Liver (tissue), 9 donors: ENCODE results near the gene ENOX2. TPM values are rescaled to one million over a fixed set of nuclear protein-coding genes. Genes with fewer than 3 reads are reported as not detected.
A peak's percentile ranks its signal among the peaks of the same experiment; 100 is the strongest.

Experiments
- DNase-seq: peaks from one replicate; pipeline ENCODE4 v3.0.0-alpha.2; 2017; ENCODE audit warnings: low spot score
- H3K27ac ChIP-seq, 2 donors: one replicate each; pipeline ENCODE4 v1.7.0; 2013; ENCODE audit warnings: inconsistent platforms in 2 of 2, low read length in 2 of 2, control low read depth in 1 of 2, low read depth in 1 of 2, mild to moderate bottlenecking in 1 of 2
- H3K27me3 ChIP-seq, 4 donors: one replicate each; pipeline versions ENCODE4 v1.6.1 to v1.7.0; 2013; ENCODE audit warnings: low read length in 3 of 4, inconsistent platforms in 1 of 4, mild to moderate bottlenecking in 1 of 4, moderate library complexity in 1 of 4; ENCODE audit not compliant: control insufficient read depth in 4 of 4, insufficient read depth in 4 of 4
- H3K36me3 ChIP-seq, 4 donors: one replicate each; pipeline versions ENCODE4 v1.6.1 to v1.7.0; 2013; ENCODE audit warnings: low read length in 3 of 4, mild to moderate bottlenecking in 3 of 4, low read depth in 1 of 4, moderate library complexity in 1 of 4; ENCODE audit not compliant: control insufficient read depth in 4 of 4, insufficient read depth in 3 of 4
- H3K4me1 ChIP-seq, 4 donors: one replicate each; pipeline versions ENCODE4 v1.6.1 to v1.7.0; 2013; ENCODE audit warnings: low read length in 3 of 4, mild to moderate bottlenecking in 3 of 4, moderate library complexity in 1 of 4; ENCODE audit not compliant: control insufficient read depth in 4 of 4, insufficient read depth in 4 of 4
- H3K4me3 ChIP-seq, 3 donors: one replicate each; pipeline versions ENCODE4 v1.6.1 to v1.7.0; 2013; ENCODE audit warnings: low read length in 3 of 3, control low read depth in 1 of 3, low read depth in 1 of 3, mild to moderate bottlenecking in 1 of 3
- H3K9ac ChIP-seq, 2 donors: one replicate each; pipeline ENCODE4 v1.7.0; 2013; ENCODE audit warnings: low read length in 2 of 2, mild to moderate bottlenecking in 2 of 2, moderate library complexity in 2 of 2, control low read depth in 1 of 2, low read depth in 1 of 2
- H3K9me3 ChIP-seq, 4 donors: one replicate each; pipeline versions ENCODE4 v1.6.1 to v1.7.0; 2013; ENCODE audit warnings: low read length in 3 of 4; ENCODE audit not compliant: control insufficient read depth in 4 of 4
- CTCF ChIP-seq: fragments of 150-350 bp; IDR thresholded peaks from 2 replicates; pipeline ENCODE4 v1.5.1; 2017; ENCODE audit warnings: improper control_type of control experiment, low read depth, low read length; ENCODE audit not compliant: missing input control
- FOXA1 ChIP-seq: IDR thresholded peaks from 2 replicates; pipeline ENCODE4 v1.6.1; 2016; ENCODE audit warnings: antibody characterized with exemption
- FOXA2 ChIP-seq: IDR thresholded peaks from 2 replicates; pipeline ENCODE4 v1.6.1; 2016; ENCODE audit warnings: antibody characterized with exemption
- GABPA ChIP-seq, 2 donors: IDR thresholded peaks in 1 of 2; conservative IDR thresholded peaks in 1 of 2; 2 replicates each; pipeline ENCODE4 v1.6.1; 2016; ENCODE audit warnings: antibody characterized with exemption in 2 of 2, mild to moderate bottlenecking in 1 of 2, moderate library complexity in 1 of 2
- HNF4A ChIP-seq, 2 donors: conservative IDR thresholded peaks; 2 replicates each; pipeline ENCODE4 v1.6.1; 2016; ENCODE audit warnings: antibody characterized with exemption in 2 of 2, mild to moderate bottlenecking in 2 of 2
- JUND ChIP-seq, 2 donors: IDR thresholded peaks; 2 replicates each; pipeline ENCODE4 v1.6.1; 2016; ENCODE audit warnings: antibody characterized with exemption in 2 of 2
- MAX ChIP-seq: IDR thresholded peaks from 2 replicates; pipeline ENCODE4 v1.6.1; 2016; ENCODE audit warnings: antibody characterized with exemption
- RAD21 ChIP-seq, 2 donors: IDR thresholded peaks; 2 replicates each; pipeline ENCODE4 v1.6.1; 2016; ENCODE audit warnings: antibody characterized with exemption in 2 of 2, mild to moderate bottlenecking in 2 of 2
- REST ChIP-seq: IDR thresholded peaks from 2 replicates; pipeline ENCODE4 v1.6.1; 2016; ENCODE audit warnings: antibody characterized with exemption, mild to moderate bottlenecking
- RXRA ChIP-seq, 2 donors: IDR thresholded peaks; 2 replicates each; pipeline ENCODE4 v1.6.1; 2017 to 2018; ENCODE audit warnings: antibody characterized with exemption in 2 of 2, mild to moderate bottlenecking in 1 of 2
- SP1 ChIP-seq: IDR thresholded peaks from 2 replicates; pipeline ENCODE4 v1.6.1; 2018; ENCODE audit warnings: antibody characterized with exemption, mild to moderate bottlenecking
- TAF1 ChIP-seq: conservative IDR thresholded peaks from 2 replicates; pipeline ENCODE4 v1.6.1; 2016; ENCODE audit warnings: antibody characterized with exemption, mild to moderate bottlenecking
- YY1 ChIP-seq: IDR thresholded peaks from 2 replicates; pipeline ENCODE4 v1.6.1; 2016; ENCODE audit warnings: antibody characterized with exemption, mild to moderate bottlenecking
- WGBS: extraction: QIAGEN DNeasy Blood & Tissue Kit; methylation state at CpG from one replicate; pipeline ENCODE4 v1.1.7; 2013; 5-methylcytosine and 5-hydroxymethylcytosine counted together
- polyA plus RNA-seq, 2 donors: library from polyadenylated mRNA; stranded (reverse) in 1 of 2; unstranded in 1 of 2; fragments of 200-250 nt in 1 of 2; fragments of >200 nt in 1 of 2; fragmentation: Nextera tagmentation in 1 of 2; extraction: Ambion mirVana in 1 of 2; gene quantifications; one replicate each; pipeline versions ENCODE4 v1.2.1 to v1.2.3, GENCODE V29; 2013 to 2015
- total RNA-seq, 2 donors: library from RNA; depleted of rRNA; stranded (reverse); fragments of >200 nt; gene quantifications; one replicate each; pipeline ENCODE4 v1.2.3, GENCODE V29; 2014
- TF ChIP-seq, protein P1 (sequence below): IDR thresholded peaks from 2 replicates; pipeline ENCODE4 v1.6.1; 2016; ENCODE audit warnings: antibody characterized with exemption
- donor health status: healthy.
- donor health status: healthy.
- donor health status: healthy.
- donor health status: healthy.
- donor health status: healthy.

Gene ENOX2
- total and polyA plus RNA-seq, 4 donors: 5.0 to 11.5 (median 6.5) TPM

DNA sequence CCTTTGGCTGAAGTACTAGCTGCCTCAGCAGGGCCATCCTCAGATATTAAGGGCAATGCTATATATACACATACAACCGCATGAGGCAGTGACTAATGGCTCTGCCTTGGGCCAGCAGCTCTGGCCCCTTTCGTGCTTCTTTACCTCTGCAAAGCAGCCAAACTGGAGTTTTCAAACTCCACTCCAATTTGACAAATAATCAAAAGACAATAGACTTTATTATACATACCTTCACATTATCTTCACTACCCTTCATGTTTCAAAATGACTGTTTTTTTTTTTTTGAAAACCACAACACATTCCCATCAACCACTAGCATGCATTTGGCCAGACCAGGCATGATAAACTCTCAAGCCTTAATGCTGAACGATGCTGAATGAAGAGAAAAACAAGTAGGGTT, 187.7 kb downstream of the ENOX2 start (continued):
- TF ChIP-seq REST: no peak
- TF ChIP-seq FOXA2: no peak
- TF ChIP-seq YY1: no peak
- no peak for TF ChIP-seq JUND (IDR thresholded peaks at IDR 0.05)

DNA sequence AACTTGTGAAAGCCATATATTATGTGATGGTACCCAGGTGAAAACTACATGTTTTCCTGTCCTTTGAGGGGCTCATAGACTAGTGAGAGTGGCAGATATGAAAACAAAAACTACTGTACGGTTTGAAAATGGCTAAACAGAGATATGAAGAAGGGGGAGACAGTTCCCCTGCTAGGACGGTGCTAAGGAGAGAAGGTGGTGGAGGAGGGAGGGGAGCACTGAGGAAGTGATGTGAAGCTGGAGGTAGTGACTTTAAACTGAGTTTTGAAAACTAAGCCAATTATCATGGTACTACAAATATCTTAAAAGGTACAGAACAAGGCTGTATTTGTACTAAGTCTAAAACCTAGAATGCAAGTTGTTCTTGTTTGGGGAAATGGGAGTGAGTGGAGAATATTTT, 188.3 kb downstream of the ENOX2 start:
- Histone ChIP-seq H3K36me3 (no peaks in the 10 kb centered on the region), H3K27me3 (peaks cover 0 to 3% (median 0%) of the 10 kb centered on the region in 4 donors), H3K4me3 (no peak overlapping the region), H3K9me3 (no peaks in the 10 kb centered on the region), H3K27ac (peak overlapping the region; percentile 66 to 75), H3K4me1 (peaks cover 0 to 17% (median 5%) of the 10 kb centered on the region in 4 donors), H3K9ac (no peak overlapping the region)
- TF ChIP-seq TAF1 (no peak), SP1 (no peak), CTCF (no peak), YY1 (no peak), MAX (no peak), RAD21 (IDR thresholded peaks at IDR 0.05) (no peak), HNF4A (conservative IDR thresholded peaks at IDR 0.05) (no peak), RXRA (IDR thresholded peaks at IDR 0.05) (no peak), REST (no peak), FOXA1 (no peak), GABPA (IDR thresholded peaks at IDR 0.05 in 1 of 2, conservative IDR thresholded peaks at IDR 0.05 in 1 of 2) (no peak)
- TF ChIP-seq, protein P1, sequence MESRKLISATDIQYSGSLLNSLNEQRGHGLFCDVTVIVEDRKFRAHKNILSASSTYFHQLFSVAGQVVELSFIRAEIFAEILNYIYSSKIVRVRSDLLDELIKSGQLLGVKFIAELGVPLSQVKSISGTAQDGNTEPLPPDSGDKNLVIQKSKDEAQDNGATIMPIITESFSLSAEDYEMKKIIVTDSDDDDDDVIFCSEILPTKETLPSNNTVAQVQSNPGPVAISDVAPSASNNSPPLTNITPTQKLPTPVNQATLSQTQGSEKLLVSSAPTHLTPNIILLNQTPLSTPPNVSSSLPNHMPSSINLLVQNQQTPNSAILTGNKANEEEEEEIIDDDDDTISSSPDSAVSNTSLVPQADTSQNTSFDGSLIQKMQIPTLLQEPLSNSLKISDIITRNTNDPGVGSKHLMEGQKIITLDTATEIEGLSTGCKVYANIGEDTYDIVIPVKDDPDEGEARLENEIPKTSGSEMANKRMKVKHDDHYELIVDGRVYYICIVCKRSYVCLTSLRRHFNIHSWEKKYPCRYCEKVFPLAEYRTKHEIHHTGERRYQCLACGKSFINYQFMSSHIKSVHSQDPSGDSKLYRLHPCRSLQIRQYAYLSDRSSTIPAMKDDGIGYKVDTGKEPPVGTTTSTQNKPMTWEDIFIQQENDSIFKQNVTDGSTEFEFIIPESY: no peak
- DNase-seq: no peak
- WGBS: 79% methylated on average over 2 of the region's 2 CpGs
